ENCODE data around the gene POLR1D. TPM values are rescaled to one million over a fixed set of nuclear protein-coding genes. Genes with fewer than 3 reads are reported as not detected.

The POLR1D gene
- total RNA-seq, 1 donor = 93.7 TPM

GRCh38 chr13:27667946-27668345 is 46.3 kb downstream of the POLR1D start:
- Histone ChIP-seq H3K79me2 (ENCODE audit: insufficient read depth, low read length) (no peaks in the 10 kb centered on the region), H3K4me2 (ENCODE audit: insufficient read depth, low read length) (no peak overlapping the region), H3K36me3 (ENCODE audit: insufficient read depth, low read length) (peaks cover 8% of the 10 kb centered on the region), H3K27me3 (ENCODE audit: insufficient read depth, low read length) (no peaks in the 10 kb centered on the region), H3K4me1 (ENCODE audit: insufficient read depth, low read length) (no peaks in the 10 kb centered on the region), H2AFZ (ENCODE audit: low read length) (no peak overlapping the region), H3K4me3 (ENCODE audit: insufficient read depth, low read length) (no peak overlapping the region), H3K27ac (ENCODE audit: low read depth, low read length) (no peak overlapping the region), H3K9me3 (ENCODE audit: low read depth, low read length) (no peaks in the 10 kb centered on the region), H4K20me1 (ENCODE audit: insufficient read depth, low read length) (peaks cover 7% of the 10 kb centered on the region)
- TF ChIP-seq CTCF (IDR thresholded peaks at IDR 0.05; ENCODE audit: extremely low read depth, low read depth, low read length) = no peak
- DNase-seq (ENCODE audit: insufficient read length, low spot score, missing footprints) = no peak

- H2AFZ ChIP-seq (ENCODE audit: low read length) = no peak overlapping the region
- H3K36me3 ChIP-seq (ENCODE audit: insufficient read depth, low read length) = peaks cover 8% of the 10 kb centered on the region
- H3K79me2 ChIP-seq (ENCODE audit: insufficient read depth, low read length) = no peaks in the 10 kb centered on the region
- no peaks in the 10 kb centered on the region for H3K9me3 ChIP-seq (ENCODE audit: low read depth, low read length)
- DNase-seq (ENCODE audit: insufficient read length, low spot score, missing footprints) = no peak
- no peaks in the 10 kb centered on the region for H3K4me1 ChIP-seq (ENCODE audit: insufficient read depth, low read length)
- H4K20me1 ChIP-seq (ENCODE audit: insufficient read depth, low read length) = peaks cover 2% of the 10 kb centered on the region
- no peak overlapping the region for H3K4me3 ChIP-seq (ENCODE audit: insufficient read depth, low read length)
- no peaks in the 10 kb centered on the region for H3K27me3 ChIP-seq (ENCODE audit: insufficient read depth, low read length)
- no peak overlapping the region for H3K27ac ChIP-seq (ENCODE audit: low read depth, low read length)
- H3K4me2 ChIP-seq (ENCODE audit: insufficient read depth, low read length) = no peak overlapping the region
- no peak for TF ChIP-seq CTCF (IDR thresholded peaks at IDR 0.05; ENCODE audit: extremely low read depth, low read depth, low read length)
These were observed 49.2 kb downstream of the POLR1D start for GRCh38 chr13:27670861-27671260.

- Histone ChIP-seq H3K4me3 (ENCODE audit: insufficient read depth, low read length) (no peak overlapping the region), H3K27me3 (ENCODE audit: insufficient read depth, low read length) (no peaks in the 10 kb centered on the region), H3K79me2 (ENCODE audit: insufficient read depth, low read length) (no peaks in the 10 kb centered on the region), H3K27ac (ENCODE audit: low read depth, low read length) (no peak overlapping the region), H3K36me3 (ENCODE audit: insufficient read depth, low read length) (peaks cover 2% of the 10 kb centered on the region), H4K20me1 (ENCODE audit: insufficient read depth, low read length) (no peaks in the 10 kb centered on the region), H3K4me2 (ENCODE audit: insufficient read depth, low read length) (no peak overlapping the region), H3K4me1 (ENCODE audit: insufficient read depth, low read length) (no peaks in the 10 kb centered on the region), H3K9me3 (ENCODE audit: low read depth, low read length) (no peaks in the 10 kb centered on the region), H2AFZ (ENCODE audit: low read length) (no peak overlapping the region)
- TF ChIP-seq CTCF (IDR thresholded peaks at IDR 0.05; ENCODE audit: extremely low read depth, low read depth, low read length) = no peak
- no peak for DNase-seq (ENCODE audit: insufficient read length, low spot score, missing footprints)
These were observed 50.3 kb downstream of the POLR1D start for GRCh38 chr13:27672025-27672424.

Other genes with a start within 250 kb of the POLR1D start
- gene GTF3A, start 197.3 kb upstream of the POLR1D start, total RNA-seq = 111 and 115 TPM in 2 replicates
- gene MTIF3, start 171.3 kb upstream of the POLR1D start, total RNA-seq = 63.6 and 65.5 TPM in 2 replicates
- 14.4 and 15.2 TPM in 2 replicates for gene LNX2, start 1.4 kb upstream of the POLR1D start, total RNA-seq
- not detected in 2 replicates for gene GSX1, start 170.6 kb downstream of the POLR1D start, total RNA-seq